NCI-H1105 treated with DMSO at 0.1 percent for 48 hours (cell line): ENCODE data around the gene MAN1C1.

Source experiments
- DNase-seq: peaks from one replicate; lab custom pipeline; 2025; lab: John Stamatoyannopoulos, UW

The MAN1C1 gene

DNA sequence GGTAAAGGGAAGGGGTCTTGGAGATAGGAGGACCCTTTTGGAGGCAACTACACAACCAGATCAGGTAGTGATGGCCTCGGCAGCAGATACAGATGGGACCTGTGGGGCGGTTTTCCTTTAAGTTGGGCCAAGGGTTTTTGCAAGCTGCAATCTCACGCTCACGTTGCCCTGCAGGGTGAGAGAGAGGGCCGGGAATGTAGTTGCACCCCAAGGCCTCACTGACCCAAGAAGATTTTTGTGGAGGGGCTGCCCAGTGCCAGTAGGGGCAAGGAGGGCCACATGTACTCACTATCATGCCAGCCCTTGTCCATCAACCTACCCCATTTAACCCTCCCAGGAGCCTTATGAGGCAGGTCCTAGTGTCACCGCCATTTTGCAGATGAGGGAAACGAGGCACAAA is 125.7 kb downstream of the MAN1C1 start:
- DNase-seq, result no peak

DNA sequence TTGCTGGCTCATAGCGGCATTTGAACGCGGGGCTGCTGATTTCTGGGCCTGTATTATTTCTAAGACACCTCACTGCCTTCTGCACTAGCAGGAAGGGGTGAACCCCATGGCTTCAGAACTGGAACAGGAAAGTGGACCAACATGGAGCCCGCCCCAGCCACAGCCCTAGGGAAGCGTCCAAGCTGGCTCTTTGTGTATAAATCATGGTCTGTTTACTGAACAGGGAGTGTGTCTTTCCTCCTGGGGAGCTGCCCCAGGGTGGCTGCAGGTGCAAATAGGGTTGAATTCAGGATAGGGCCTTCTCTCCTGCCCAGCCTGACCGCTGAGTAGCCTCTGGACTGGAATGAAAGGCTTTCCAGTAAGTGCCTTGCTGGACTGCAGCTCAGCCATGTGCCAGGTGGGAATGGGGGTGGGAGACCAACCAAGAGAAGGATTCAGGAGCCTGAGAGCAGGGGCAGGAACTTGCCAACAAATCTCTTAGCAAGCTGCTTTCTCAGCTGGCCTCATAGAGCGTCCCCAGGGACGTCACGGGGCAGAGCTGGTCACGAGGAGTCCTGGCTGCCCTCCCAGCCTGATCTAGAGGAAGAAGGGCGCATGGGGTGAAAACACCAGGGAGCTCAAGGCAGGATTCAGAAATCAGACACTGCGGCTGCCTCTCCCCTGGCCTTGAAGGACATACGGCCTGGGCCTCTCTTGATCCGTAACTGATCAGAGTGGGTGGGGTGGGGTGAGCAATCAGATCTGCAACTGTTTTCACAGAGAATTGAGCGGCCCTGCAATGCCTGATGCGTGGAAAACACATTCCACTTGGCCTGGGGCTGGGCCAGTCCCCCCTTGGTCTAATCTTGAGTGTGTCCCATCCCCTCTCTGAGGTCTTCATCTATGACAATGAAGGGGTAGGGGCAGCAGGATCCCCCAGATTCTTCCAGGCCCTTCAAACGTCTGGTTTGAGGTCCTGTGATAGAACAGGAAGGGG is 126.9 kb downstream of the MAN1C1 start:
- no peak for DNase-seq

DNA sequence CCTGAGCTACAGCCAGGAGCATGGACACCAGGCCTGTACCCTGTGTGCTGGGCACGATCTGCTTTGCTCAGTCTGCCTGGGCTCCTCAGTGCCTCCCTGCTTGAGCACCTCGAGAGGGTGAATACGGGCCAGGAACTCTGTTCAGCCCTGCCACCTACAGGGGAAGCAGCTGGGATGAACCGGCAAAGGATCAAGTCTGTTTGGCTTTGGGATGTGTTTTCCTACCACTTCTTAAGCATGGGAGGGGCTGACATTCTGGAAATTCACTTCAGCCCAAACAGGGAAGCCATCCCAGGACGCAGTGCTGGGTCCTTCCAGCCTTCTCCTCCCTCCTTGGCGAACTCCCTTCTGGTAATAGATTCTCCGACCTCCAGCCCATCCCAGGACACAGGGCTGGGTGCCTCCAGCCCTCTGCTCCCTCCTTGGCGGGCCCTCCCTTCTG is 127.6 kb downstream of the MAN1C1 start:
- DNase-seq, result no peak

DNA sequence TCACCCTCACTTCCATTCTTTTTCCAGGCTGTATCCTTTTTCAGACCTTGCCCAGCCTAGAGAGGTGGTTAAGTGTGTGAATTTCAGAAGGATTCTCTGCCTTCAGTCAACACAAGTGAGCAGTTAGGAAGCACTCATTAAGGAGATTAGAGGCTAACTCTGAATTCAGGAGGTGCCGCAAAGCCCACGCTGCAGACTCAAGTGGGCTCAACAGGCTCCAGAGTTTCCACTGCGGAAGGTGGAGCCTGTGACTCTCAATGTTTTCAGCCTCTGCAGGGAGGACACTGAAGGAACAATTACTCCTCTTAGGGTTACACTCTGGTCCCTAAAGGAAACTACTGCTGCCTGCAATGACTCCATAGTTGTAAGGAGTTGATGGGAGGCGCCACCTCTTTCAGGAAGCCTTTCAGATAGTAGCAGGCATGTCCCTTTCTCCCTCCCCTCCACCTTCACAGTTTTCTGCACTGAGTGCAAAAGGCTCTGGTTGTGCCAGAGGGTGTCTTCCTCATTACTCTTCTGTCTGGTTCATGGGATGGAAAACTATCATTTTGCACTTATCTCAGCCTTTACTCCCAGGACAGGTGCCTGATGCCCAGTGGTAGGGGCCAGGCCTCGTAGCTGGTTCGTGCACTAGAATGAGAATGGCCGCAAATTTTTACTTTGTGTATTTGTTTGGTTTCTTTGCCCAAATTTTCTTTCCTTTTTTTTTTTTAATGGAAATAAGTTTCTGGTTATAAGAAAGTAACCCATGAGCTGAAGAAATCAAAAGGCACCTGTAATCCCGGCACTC is 128.2 kb downstream of the MAN1C1 start:
- peak; percentile 8 for DNase-seq

DNA sequence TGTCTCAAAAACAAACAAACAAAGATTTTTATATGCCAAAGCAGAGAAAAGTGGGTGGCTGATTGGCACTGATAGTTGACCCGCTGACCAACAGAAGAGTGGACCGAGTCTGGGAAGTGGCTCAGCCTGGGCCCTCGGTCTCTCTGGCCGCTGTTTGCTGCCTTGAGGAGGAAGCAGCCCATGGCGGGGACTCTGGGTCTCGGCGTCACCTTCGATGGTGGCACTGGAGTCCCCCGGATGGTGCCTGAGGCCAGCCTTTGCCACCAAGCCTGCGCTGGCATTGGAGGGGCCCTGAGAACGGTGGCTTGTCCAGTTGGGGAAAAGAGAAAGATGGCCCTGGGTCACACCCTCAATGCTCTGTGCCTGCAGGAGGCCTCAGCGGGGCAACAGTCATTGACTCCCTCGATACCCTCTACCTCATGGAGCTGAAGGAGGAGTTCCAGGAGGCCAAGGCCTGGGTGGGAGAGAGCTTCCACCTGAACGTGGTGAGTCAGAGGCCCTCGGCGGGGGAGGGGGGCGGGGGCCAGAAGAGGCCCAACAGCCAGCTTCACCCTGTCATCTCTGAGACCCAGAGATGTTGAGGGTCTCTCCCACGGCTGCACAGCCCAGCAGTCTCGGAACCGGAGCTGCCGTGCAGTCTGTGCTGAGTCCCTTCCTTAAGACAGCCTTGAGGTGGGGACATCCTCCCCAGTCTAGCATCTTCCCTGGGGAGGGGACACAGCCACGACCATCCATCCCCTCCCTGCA is 129.9 kb downstream of the MAN1C1 start:
- no peak for DNase-seq

DNA sequence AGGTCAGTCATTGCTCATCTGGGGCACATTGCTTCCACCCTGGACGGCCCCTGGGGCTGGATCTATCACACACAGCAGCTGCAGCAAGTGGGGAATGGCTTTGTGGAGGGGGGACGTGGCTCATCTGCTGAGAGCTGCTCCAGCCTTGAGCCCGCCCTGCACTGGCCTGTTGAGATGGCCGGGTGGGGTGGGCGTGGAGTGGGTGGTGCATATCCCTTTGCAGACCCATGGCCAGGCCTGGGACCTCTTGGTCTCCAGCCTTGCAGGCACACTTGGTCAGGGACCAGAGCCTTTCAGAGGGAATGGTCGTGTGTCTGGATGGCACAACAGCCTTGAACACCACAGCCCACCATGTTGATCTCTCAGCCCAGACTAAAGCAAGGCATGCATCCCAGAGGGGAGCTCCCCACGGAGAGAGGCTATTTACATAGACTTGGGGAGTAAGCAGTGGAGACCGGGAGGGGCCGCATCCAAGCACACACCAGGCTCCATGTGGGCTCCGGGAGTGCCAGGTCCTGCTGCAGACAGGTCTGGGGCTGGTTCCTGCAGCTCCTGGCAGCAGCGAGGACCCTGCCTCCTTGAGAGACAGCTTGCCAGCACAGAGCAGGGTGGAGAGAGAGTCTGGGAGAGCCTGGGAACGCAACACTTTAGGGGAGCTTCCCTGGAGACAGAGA is 130.6 kb downstream of the MAN1C1 start:
- DNase-seq, result no peak

DNA sequence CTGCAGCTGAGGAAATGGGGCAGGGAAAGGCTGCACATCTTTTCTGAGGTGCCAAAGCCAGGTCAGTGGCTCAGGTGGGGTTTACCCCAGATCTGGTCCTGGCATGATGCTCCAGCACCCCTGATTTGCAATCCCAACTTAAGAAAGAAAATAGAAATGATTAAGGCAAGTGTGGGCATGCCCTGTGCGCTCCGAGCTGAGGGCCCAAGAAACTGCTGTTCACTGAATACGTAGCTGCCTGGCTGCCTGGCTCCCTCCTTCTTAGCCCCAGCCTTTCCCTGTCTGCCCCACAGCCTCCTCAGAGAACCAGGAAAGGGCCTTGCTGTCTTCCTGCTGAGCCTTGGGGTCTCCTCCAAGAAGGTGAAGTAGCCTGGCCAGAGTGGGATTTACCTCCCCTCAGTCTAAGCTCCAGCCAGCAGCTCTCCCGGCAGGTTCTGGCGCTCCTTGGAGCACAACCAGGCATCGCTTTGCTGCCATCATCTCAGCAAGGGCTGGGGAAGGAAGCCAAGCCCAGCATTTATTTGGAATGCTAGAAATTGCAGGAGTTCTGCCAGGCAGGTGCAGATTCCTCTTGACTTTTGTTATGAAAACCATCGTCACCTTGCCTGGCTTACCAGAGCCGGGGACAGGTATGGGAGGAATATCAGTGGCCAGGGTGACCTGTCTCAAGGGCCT is 132.1 kb downstream of the MAN1C1 start:
- peak; percentile 82 for DNase-seq

DNA sequence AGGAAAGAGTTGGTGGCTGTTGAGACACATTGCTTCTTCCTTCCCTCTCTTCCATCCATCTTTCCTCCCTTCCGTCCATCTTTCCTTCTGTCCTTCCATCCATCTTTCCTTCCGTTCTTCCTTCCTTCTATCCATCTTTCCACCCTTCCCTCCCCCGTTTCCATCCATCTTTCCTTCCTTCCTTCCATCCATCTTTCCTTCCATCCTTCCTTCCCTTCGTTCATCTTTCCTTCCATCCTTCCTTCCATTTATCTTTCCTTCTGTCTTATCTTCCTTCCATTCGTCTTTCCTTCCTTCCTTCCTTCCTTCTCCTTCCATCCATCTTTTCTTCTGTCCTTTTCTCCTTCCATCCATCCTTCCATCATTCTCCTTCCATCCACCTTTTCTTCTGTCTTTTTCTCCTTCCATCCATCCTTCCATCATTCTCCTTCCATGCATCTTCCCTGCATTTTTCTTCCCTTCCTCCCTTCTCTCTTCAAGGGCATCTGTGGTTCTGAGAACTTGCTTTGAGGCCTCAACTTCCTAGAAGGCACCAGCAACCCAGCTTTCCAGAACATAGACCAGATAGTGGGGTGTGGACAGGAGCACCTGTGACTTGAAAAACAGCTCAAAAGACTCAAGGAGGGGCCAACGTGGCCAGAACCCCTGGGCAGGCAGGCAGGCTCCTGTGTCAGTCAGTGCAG is 134.5 kb downstream of the MAN1C1 start:
- no peak for DNase-seq

DNA sequence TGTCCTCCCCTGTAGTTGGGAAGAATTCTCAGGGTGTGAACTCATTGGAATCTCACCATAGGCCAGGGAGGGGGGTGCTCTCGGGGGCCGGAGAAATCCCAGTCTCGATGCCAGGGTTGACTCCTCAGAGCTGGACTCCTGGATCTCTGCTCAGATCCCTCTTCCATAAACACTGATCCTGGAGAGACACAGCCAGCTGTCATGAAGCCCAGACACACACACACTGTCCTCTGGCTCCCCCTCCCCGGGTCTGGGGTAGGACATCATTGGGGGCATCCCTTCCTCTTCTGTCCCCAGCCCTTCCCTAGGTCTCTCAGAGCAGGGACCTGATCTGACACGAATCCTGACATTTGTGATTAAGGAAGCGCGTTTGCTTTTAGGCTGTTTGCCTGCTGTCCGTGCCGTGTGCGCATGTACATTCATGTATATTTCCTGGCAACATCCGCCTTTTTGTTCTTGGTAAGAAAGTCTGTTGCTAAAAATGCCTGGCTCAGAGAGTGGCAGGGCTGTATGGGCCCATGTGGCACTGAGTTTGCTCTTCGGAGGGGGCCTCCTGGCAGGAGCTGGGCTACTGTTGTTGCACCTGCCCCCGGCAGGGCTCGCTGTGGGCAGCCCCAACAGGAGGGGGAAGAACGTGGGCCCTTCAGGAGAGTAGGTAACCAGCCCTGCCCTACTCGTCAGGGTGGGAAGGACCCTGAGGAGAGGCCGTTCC is 138.0 kb downstream of the MAN1C1 start:
- no peak for DNase-seq

DNA sequence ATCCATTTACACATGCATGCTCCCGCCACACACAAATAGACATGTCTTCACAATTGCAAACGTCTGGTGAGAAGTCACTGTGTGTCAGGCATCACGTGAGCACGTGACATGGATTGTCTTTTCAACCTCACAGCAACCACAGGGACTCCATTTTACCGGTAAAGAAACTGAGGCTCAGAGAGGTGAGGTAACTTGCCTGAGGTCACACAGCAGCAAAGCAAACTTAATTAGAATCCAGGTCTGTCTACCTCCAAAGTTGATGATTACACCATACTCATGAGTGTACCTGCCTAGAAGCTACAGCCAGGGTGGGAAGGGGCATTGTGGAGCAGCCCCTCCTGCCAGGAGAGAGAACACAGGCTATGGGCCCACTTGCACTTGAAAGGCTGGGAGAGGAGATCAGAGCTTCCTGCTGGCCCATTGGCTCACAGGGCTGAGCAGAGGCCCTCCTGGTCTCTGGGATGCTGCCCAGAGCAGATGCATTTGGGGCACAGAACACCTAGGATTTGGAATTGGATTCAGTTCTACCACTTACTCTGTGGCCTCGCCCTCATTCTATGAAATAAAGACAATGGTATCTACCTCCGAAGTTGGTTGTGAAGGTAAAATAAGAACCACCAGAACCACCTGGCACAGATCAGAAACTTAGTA is 139.0 kb downstream of the MAN1C1 start:
- DNase-seq, result no peak

DNA sequence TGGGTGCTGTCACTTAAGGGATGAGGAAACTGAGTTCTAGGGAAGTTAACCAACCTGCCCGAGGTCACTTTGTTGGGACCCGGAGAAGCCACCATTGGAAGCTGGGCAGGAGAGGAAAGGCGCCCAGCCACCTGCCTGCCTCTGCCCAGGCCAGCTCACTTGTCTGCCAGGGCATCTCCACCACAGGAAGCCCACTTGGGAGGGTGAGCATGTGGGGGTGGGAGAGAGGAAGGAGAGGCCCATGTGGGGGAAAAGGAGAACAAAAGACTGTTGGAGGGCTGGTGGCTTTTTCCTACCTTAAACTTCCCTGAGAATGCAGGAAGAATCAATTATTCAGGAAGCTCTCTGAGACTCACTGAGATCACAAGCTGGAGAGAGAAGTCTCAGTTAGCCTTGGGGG is 139.6 kb downstream of the MAN1C1 start:
- DNase-seq, result no peak

DNA sequence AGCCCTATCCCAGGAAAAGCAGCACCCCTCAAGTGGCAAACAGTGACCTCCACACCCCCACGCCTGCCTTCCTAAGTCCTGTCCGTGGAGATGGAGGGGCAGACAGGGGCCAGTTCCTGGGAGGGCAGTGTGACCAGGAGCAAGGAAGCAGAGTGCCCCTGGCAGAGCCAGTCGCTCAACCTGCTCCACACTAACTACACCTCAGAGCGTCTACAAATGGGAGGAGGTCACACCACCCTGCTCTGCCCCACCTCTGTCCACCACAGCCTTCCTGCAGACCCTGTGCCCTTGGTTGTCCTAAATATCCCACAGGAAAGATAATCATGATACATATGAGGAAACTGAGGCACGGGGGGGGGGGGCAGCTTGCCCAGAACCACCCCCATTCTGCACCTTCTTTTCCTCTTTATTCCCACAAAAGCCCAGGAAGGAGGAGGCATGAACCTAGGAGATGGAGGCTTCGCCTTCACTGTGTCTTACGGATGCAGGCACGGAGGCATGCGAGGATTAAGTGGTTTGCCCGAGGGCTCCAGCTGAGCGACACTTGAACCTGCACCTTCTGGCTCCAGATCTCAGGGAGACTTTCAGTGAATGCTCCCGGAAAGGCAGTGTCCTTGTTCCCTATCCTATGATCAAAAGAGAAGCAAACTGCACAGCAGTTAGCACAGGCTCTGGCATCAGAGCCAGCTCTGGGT is 140.7 kb downstream of the MAN1C1 start:
- DNase-seq, result no peak

DNA sequence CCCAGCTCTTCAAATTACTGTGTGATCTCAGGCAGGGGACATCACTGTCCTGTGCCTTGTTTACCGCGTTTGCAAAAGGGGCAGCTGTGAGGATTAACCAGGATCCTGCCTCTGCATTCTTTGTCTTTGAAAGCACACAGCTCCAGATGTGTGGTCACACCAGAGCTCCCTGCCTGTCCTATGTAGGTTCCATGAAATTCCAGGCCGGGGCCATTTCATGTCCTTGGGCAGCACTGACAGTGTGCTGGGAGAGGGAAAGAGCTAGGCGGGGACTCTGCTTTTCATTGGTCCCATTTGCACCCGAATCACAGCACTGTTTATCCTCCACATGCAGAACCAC is 141.2 kb downstream of the MAN1C1 start:
- no peak for DNase-seq

DNA sequence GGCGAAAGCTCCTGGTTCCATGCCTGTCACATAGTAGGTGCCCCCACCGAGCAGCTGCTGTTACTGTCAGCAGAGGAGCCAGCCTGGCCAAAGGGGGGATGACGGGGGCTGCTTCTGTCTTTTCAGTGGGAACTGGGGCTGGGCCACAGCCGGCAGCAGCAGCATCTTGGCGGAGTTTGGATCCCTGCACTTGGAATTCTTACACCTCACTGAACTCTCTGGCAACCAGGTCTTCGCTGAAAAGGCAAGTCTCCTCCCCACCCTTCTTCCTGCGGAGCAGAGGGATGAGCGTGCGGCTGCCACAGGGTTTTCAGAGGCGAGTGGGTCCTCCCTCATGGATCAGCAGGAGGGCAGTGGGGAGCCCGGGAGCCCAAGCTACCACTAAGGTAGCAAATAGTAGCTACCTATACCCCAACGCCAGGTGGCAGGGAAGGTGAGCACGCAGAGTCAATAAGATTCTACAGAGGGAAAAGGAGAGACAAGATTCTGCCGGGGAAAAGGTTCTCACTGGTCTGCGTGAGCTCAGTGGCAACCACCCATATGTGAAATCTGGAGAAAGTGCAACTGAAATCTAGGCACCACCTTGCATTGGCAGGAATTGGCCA is 142.0 kb downstream of the MAN1C1 start:
- no peak for DNase-seq

DNA sequence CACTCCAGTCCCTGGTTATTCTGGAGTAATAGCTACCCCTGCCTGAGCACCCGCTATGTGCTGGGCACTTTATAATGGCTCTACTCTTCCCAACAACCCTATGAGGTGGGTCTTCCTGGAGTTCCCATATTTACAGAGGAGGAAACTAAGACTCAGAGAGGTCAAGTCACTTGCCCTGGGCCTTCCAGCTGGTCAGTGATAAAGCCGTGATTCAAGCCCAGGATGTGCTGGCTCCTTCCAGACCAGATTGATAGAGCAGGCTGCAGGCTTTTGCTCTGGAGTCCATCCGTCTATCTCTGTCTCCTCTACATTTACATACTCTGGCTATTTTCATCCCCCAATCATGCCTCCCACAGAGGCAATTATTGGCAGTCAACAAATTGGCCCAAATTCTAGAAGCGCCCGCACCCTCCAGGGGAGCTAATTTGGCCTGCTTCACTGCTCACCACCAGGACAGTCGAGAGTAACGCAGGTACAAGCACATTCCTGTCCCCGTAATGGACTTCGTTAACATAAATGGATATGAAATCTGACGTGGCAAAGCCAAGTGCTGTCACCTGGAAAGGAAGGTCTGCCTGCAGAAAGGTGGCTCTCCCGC is 143.6 kb downstream of the MAN1C1 start:
- no peak for DNase-seq

DNA sequence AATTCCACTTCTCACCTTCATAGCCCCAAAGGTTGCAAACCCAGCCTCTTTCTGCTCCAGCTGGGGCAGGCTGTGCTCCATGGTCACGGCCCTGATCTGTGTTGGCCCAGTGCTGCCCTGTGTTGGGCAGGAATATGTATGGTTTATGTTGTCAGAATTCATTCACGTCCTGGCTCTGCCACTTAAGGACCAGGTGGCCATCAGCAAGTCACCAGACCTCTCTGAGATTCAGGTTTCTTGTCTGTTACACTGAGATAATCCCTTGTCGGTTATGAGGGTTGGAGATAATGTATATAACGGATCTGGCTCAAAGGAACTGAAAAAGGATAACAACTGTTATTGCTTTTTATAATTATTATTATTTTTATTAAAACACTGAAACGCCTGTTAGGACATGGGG is 144.3 kb downstream of the MAN1C1 start:
- DNase-seq, result no peak

DNA sequence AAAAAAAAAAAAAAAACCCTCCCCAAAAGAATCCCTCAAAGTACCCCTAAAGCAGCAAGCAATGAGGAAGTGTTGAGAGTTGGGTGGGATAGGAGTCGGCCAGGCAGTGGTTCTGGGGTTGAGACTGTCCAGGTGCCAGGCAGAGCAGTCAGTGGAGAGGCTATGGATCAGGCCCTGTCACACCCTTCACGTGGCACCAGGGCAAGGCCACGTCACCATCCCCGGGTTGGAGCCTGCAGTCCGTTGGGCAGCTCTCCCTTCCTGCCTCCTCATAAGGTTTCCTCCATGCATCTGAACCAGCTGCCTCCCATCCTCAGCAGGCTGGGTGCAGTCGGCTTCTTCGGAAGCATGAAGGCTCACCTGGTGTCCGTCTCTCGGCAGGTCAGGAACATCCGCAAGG is 146.9 kb downstream of the MAN1C1 start:
- no peak for DNase-seq
